PC-3 (cell line): ENCODE results near the gene PLXND1.

Experiments used
- CTCF ChIP-seq: fragments of 300-600 bp; sonication (generic); conservative IDR thresholded peaks from 2 replicates; pipeline ENCODE4 v1.5.1; 2017; ENCODE audit warnings: antibody characterized with exemption, low read depth, mild to moderate bottlenecking, low read length
- EZH2 ChIP-seq: fragments of 300-600 bp; sonication (generic); IDR thresholded peaks from one replicate; pipeline ENCODE4 v1.6.1; 2017; ENCODE audit warnings: antibody characterized with exemption, mild to moderate bottlenecking, low read length; ENCODE audit not compliant: unreplicated experiment

- TF ChIP-seq CTCF (no peak), EZH2 (no peak)
Measured at GRCh38 chr3:129606636-129607390, at the start of gene PLXND1.
